22Rv1 (cell line): ENCODE data around the gene TPRG1.

Source experiments
- CTCF ChIP-seq: fragments of 450-650 bp; IDR thresholded peaks from 2 replicates; pipeline ENCODE4 v1.5.1; 2017; ENCODE audit warnings: mild to moderate bottlenecking
- ZFX ChIP-seq: fragments of 450-650 bp; IDR thresholded peaks from 2 replicates; pipeline ENCODE4 v1.6.1; 2017; ENCODE audit warnings: antibody characterized with exemption, borderline replicate concordance

DNA sequence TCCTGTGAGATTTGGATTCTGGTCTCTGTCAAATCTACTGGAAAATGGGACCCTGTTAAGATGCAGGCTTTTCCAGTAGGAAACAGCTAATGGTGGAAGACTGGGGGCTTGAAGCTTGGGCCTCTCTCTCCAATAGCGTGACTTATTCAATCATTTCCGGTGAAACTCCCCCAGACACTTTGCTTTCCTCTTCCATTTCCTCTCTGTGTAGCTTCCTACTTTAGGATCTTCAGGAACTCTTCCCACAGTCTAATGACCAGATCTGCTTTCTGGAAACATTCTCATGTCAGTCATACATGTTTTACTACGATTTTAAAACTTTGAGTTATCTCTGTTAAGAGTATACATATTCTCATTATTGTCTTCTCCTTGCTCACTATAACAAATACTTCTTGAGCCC lies 28.0 kb upstream of the TPRG1 start:
- TF ChIP-seq CTCF (no peak), ZFX (no peak)
